HG03095 (cell line): ENCODE measurements around the gene VWA2.

Experiments used
- ATAC-seq: cut with Tn5 transposase; IDR thresholded peaks from one replicate; pipeline ENCODE4 v1.9.1; 2021; ENCODE audit warnings: moderate library complexity; ENCODE audit not compliant: unreplicated experiment

The VWA2 gene

GRCh38 chr10:114245121-114245791 is 6.2 kb downstream of the VWA2 start:
- no peak for ATAC-seq

GRCh38 chr10:114246679-114247305 is 7.7 kb downstream of the VWA2 start:
- no peak for ATAC-seq

- ATAC-seq, result no peak
These were observed 11.2 kb downstream of the VWA2 start for GRCh38 chr10:114250236-114250635.

GRCh38 chr10:114250716-114251115 is 11.7 kb downstream of the VWA2 start:
- no peak for ATAC-seq

GRCh38 chr10:114252092-114252491 is 13.0 kb downstream of the VWA2 start:
- ATAC-seq, result no peak

- ATAC-seq, result no peak
These were observed 13.8 kb downstream of the VWA2 start for GRCh38 chr10:114252883-114253282.

GRCh38 chr10:114255227-114255626 is 16.2 kb downstream of the VWA2 start:
- ATAC-seq, result no peak

GRCh38 chr10:114256008-114256765 is 17.1 kb downstream of the VWA2 start:
- ATAC-seq, result no peak

GRCh38 chr10:114256822-114257221 is 17.8 kb downstream of the VWA2 start:
- no peak for ATAC-seq

- ATAC-seq, result no peak
These were observed 18.4 kb downstream of the VWA2 start for GRCh38 chr10:114257498-114257897.

GRCh38 chr10:114258274-114258840 is 19.3 kb downstream of the VWA2 start:
- no peak for ATAC-seq

- no peak for ATAC-seq
These were observed 20.8 kb downstream of the VWA2 start for GRCh38 chr10:114259824-114260223.

- ATAC-seq, result no peak
These were observed 21.3 kb downstream of the VWA2 start for GRCh38 chr10:114260366-114260765.

GRCh38 chr10:114261076-114261475 is 22.0 kb downstream of the VWA2 start:
- no peak for ATAC-seq

GRCh38 chr10:114262496-114262895 is 23.4 kb downstream of the VWA2 start:
- ATAC-seq, result no peak

GRCh38 chr10:114265392-114266053 is 26.5 kb downstream of the VWA2 start:
- no peak for ATAC-seq

- no peak for ATAC-seq
These were observed 27.5 kb downstream of the VWA2 start for GRCh38 chr10:114266521-114266920.

GRCh38 chr10:114271075-114271778 is 32.2 kb downstream of the VWA2 start:
- no peak for ATAC-seq

GRCh38 chr10:114271779-114272167 is 32.7 kb downstream of the VWA2 start:
- no peak for ATAC-seq

- ATAC-seq, result no peak
These were observed 33.6 kb downstream of the VWA2 start for GRCh38 chr10:114272696-114273095.

- ATAC-seq, result no peak
These were observed 34.9 kb downstream of the VWA2 start for GRCh38 chr10:114273910-114274309.
